Breast epithelium (tissue), 4 donors: ENCODE measurements around the gene HSPA1A. TPM values are rescaled to one million over a fixed set of nuclear protein-coding genes. Genes with fewer than 3 reads are reported as not detected.
"Not testable (repeated sequence)": the region's sequence is repeated elsewhere in the genome, so short reads cannot be mapped to it uniquely, and the experiment has no call there.

Source experiments
- DNase-seq, 2 donors: peaks; one replicate each; pipeline ENCODE4 v3.0.0-alpha.2; 2019; ENCODE audit warnings: low spot score in 2 of 2
- H3K27ac ChIP-seq, 2 donors: fragments of 200-600 bp; sonication (generic) in 1 of 2; one replicate each; pipeline ENCODE4 v1.5.1; 2016 to 2019; ENCODE audit warnings: mild to moderate bottlenecking in 1 of 2
- H3K27me3 ChIP-seq, 2 donors: fragments of 200-600 bp; sonication (generic) in 1 of 2; one replicate each; pipeline versions ENCODE4 v1.5.1 to v1.6.0; 2017 to 2019; ENCODE audit warnings: control low read depth in 1 of 2, mild to moderate bottlenecking in 1 of 2
- H3K36me3 ChIP-seq: fragments of 200-600 bp; one replicate; pipeline ENCODE4 v1.5.1; 2019
- H3K4me1 ChIP-seq, 2 donors: fragments of 200-600 bp; sonication (generic); one replicate each; pipeline ENCODE4 v1.5.1; 2016 to 2019; ENCODE audit warnings: control low read depth in 1 of 2
- H3K4me3 ChIP-seq, 3 donors: fragments of 200-600 bp; sonication (generic); 1 replicate in 2 of 3; 2 replicates in 1 of 3; pipeline ENCODE4 v1.5.1; 2016 to 2019; ENCODE audit warnings: mild to moderate bottlenecking in 3 of 3, moderate library complexity in 2 of 3
- H3K9me3 ChIP-seq, 2 donors: fragments of 200-600 bp; sonication (generic) in 1 of 2; one replicate each; pipeline ENCODE4 v1.5.1; 2016 to 2019; ENCODE audit warnings: control low read depth in 1 of 2
- POLR2A ChIP-seq: fragments of 450-650 bp; IDR thresholded peaks from one replicate; pipeline ENCODE4 v1.6.1; 2016; ENCODE audit warnings: antibody characterized with exemption, mild to moderate bottlenecking, moderate library complexity
- POLR2AphosphoS5 ChIP-seq, 3 donors: sonication (generic); formaldehyde crosslinking; IDR thresholded peaks; one replicate each; pipeline ENCODE4 v1.6.1; 2017; ENCODE audit warnings: antibody characterized with exemption in 3 of 3
- intact Hi-C: fragments of 100-400 bp; cut with DNase I; formaldehyde crosslinking; loops from one replicate; pipeline ENCODE4 v1.15.1; 2023; ENCODE audit warnings: low total_unique reads
- total RNA-seq, 3 donors: library from RNA; depleted of rRNA; stranded (reverse); fragments of >200 nt; gene quantifications; one replicate each; pipeline ENCODE4 v1.1.0, GENCODE V29; 2016
- TF ChIP-seq, protein P1 (sequence below), 3 donors: fragments of 450-650 bp; IDR thresholded peaks; one replicate each; pipeline ENCODE4 v1.5.1; 2016 to 2017; ENCODE audit warnings: antibody characterized with exemption in 3 of 3, mild to moderate bottlenecking in 3 of 3, moderate library complexity in 3 of 3

HSPA1A gene
- total RNA-seq, 3 donors from 2014 or later: 136 to 459 (median 202) TPM

DNA sequence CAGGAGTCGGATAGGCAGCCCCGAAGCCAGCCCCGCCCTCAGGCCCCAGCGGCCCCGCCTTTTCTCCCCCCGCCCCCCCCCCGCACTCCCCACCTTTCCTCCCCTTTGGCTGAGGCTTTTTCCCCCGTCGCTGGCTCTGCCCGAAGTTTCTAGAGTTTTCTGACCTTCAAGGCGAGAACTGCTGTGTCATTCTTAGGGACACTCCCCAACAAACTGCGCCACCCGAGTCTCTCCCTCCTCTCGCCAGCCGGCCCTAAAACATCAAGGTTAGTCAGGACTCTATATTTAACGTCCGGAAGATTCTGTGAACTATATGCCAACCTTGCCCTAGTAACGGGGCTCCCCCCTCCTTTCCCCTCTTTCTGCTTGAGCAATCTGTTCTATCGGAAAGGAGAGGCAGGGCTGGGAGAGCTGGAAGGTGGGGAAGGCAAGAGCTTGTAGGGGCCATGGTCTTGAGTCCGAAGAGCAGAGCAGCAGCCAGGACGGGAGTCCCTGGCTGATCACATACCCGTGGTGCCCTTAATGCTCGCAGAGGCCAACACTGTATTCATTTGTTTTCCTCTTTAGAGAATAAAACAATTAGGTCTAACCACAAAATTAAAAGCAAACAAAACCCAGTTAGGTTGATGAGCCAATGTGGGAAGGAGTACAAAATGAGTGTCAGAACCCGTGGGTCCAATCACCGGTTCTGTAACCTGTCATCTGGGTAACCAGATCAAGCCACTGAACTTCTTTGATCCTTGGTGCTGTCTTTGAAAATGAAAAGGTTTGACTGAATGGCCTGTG lies 6.9 kb downstream of the HSPA1A start:
- no peaks in the 10 kb centered on the region for H3K36me3 ChIP-seq
- TF ChIP-seq, protein P1, sequence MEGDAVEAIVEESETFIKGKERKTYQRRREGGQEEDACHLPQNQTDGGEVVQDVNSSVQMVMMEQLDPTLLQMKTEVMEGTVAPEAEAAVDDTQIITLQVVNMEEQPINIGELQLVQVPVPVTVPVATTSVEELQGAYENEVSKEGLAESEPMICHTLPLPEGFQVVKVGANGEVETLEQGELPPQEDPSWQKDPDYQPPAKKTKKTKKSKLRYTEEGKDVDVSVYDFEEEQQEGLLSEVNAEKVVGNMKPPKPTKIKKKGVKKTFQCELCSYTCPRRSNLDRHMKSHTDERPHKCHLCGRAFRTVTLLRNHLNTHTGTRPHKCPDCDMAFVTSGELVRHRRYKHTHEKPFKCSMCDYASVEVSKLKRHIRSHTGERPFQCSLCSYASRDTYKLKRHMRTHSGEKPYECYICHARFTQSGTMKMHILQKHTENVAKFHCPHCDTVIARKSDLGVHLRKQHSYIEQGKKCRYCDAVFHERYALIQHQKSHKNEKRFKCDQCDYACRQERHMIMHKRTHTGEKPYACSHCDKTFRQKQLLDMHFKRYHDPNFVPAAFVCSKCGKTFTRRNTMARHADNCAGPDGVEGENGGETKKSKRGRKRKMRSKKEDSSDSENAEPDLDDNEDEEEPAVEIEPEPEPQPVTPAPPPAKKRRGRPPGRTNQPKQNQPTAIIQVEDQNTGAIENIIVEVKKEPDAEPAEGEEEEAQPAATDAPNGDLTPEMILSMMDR (IDR thresholded peaks at IDR 0.05): no peak
- peak; percentile 92 to 93 (median 93) for TF ChIP-seq POLR2AphosphoS5 (IDR thresholded peaks at IDR 0.05)
- TF ChIP-seq POLR2A: peak; percentile 71
- no peaks in the 10 kb centered on the region for H3K9me3 ChIP-seq
- H3K27ac ChIP-seq: peak overlapping the region; percentile 91 to 99
- no peaks in the 10 kb centered on the region for H3K27me3 ChIP-seq
- peak overlapping the region; percentile 47 to 77 (median 62) for H3K4me3 ChIP-seq
- peaks cover 0 to 4% of the 10 kb centered on the region in 2 donors for H3K4me1 ChIP-seq
- peak; percentile 80 to 87 for DNase-seq
- intact Hi-C loops: no loop called here

DNA sequence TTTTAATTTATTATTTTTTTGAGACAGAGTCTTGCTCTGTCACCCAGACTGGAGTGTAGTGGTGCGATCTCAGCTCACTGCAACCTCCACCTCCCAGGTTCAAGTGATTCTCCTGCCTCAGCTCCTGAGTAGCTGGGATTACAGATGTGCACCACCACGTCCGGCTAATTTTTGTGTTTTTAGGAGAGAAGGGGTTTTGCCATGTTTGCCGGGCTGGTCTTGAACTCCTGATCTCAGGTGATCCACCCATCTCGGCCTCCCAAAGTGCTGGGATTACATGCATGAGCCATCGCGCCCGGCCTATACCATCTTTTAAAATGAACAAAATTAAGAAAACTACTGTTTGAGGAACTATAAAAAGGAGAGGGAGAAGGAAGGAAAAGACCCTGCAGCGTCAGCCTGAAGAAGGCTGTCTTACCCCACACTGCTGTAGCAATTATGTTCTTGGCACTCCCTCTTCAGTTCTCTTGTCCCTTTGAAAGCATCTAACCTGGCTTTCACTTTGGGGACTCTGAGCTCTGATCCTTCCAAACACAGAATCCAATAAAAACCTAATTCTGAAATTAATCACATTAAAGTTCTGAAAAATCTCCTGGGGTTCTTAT lies 8.4 kb downstream of the HSPA1A start:
- H3K27me3 ChIP-seq, H3K4me1 ChIP-seq, H3K4me3 ChIP-seq, H3K36me3 ChIP-seq, DNase-seq, intact Hi-C loops, H3K9me3 ChIP-seq: not testable (repeated sequence)
- H3K27ac ChIP-seq: peak overlapping the region; percentile 73 to 99

DNA sequence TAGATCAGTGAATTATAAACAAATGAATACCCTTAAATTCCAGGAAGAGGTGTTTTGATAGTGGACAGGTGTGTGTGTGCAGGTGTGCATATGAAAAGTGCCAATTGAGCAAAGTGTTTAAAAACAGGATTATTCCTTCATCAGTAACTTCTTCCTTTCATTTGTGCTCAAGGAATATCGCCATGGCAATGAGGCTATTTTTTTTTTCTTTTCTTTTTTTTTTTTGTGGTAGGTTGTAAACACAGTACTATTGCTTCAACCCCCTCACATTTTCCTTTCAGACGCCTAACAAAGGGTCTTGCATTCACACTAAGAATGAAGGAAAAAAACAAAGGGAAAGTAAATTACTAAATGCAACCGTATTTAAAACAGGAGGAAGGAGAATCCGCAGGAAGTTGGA lies 10.2 kb downstream of the HSPA1A start:
- TF ChIP-seq POLR2A (no peak), POLR2AphosphoS5 (IDR thresholded peaks at IDR 0.05) (no peak)
- TF ChIP-seq, protein P1 (IDR thresholded peaks at IDR 0.05): no peak
- intact Hi-C loops: no loop called here
- Histone ChIP-seq H3K4me3 (peak overlapping the region in 2 of 3 donors; percentile 66 to 83), H3K27me3 (no peaks in the 10 kb centered on the region), H3K36me3 (no peaks in the 10 kb centered on the region), H3K27ac (peak overlapping the region; percentile 97 to 99), H3K4me1 (peaks cover 0 to 4% of the 10 kb centered on the region in 2 donors), H3K9me3 (no peaks in the 10 kb centered on the region)
- DNase-seq: no peak

DNA sequence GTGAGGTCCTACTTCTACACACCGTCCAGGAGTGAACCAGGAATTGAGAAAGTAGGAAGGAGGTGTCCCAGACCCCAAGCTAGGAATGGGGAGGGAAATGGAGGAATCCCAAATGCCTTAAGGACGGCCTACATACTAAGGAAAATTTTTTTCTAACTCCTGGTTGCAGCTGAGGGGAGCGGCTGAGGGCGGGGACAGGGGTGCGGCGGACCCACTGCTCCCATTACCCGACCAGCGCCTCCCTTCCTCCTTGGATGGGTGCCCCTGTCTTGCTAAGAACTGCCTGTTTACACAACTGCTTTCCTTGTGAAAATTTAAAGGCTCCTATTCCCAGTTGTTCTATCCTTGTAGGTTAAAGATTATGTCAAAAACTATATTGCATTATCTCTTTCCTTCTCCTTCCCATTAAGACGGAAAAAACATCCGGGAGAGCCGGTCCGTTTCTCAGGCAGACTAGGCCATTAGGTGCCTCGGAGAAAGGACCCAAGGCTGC lies 11.5 kb downstream of the HSPA1A start:
- TF ChIP-seq POLR2AphosphoS5 (IDR thresholded peaks at IDR 0.05) (peak in 2 of 3 donors; percentile 57 to 80), POLR2A (peak; percentile 4)
- TF ChIP-seq, protein P1 (IDR thresholded peaks at IDR 0.05): peak in 1 of 3 donors; percentile 12
- intact Hi-C loops: no loop called here
- no peaks in the 10 kb centered on the region for H3K27me3 ChIP-seq
- H3K4me1 ChIP-seq: peaks cover 4% of the 10 kb centered on the region in 2 donors
- H3K36me3 ChIP-seq: no peaks in the 10 kb centered on the region
- no peaks in the 10 kb centered on the region for H3K9me3 ChIP-seq
- peak; percentile 90 to 94 for DNase-seq
- peak overlapping the region; percentile 97 to 99 for H3K27ac ChIP-seq
- peak overlapping the region; percentile 63 to 83 (median 66) for H3K4me3 ChIP-seq

DNA sequence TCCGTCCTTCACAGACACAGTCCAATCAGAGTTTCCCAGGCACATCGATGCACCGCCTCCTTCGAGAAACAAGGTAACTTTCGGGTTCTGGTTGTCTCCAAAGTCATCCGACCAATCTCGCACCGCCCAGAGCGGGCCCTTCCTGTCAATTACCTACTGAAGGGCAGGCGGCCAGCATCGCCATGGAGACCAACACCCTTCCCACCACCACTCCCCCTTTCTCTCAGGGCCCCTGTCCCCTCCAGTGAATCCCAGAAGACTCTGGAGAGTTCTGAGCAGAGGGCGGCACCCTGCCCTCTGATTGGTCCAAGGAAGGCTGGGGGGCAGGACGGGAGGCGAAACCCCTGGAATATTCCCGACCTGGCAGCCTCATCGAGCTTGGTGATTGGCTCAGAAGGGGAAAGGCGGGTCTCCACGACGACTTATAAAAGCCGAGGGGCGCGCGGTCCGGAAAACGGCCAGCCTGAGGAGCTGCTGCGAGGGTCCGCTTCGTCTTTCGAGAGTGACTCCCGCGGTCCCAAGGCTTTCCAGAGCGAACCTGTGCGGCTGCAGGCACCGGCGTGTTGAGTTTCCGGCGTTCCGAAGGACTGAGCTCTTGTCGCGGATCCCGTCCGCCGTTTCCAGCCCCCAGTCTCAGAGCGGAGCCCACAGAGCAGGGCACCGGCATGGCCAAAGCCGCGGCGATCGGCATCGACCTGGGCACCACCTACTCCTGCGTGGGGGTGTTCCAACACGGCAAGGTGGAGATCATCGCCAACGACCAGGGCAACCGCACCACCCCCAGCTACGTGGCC lies 12.1 kb downstream of the HSPA1A start, which contains the start of gene HSPA1B:
TSS of gene HSPA1B (plus strand) at position 453 of the 794 bp plus-strand sequence. CDS start at position 666, 213 bp downstream.
- H3K9me3 ChIP-seq: no peaks in the 10 kb centered on the region
- no peaks in the 10 kb centered on the region for H3K27me3 ChIP-seq
- intact Hi-C loops: no loop called here
- DNase-seq: peak; percentile 100
- H3K27ac ChIP-seq: peak within 1 kb of the TSS; percentile 97 to 99
- peak within 1 kb of the TSS; percentile 63 to 83 (median 66) for H3K4me3 ChIP-seq
- H3K36me3 ChIP-seq: no peaks in the 10 kb centered on the region
- TF ChIP-seq, protein P1 (IDR thresholded peaks at IDR 0.05): peak in 2 of 3 donors; percentile 8 to 13
- TF ChIP-seq POLR2AphosphoS5 (IDR thresholded peaks at IDR 0.05): peak; percentile 99 to 100 (median 99)
- peak; percentile 100 for TF ChIP-seq POLR2A
- H3K4me1 ChIP-seq: peaks cover 4% of the 10 kb centered on the region in 2 donors
